T-helper 1 cell (primary cell): ENCODE measurements around the gene VMP1.
A peak's percentile ranks its signal among the peaks of the same experiment; 100 is the strongest.

Experiments
- DNase-seq, 5 donors: peaks; one replicate each; pipeline ENCODE4 v3.0.0-alpha.2; 2012 to 2020

The VMP1 gene

GRCh38 chr17:59711936-59712335 is 4.5 kb downstream of the VMP1 start:
- DNase-seq: no peak

GRCh38 chr17:59712862-59713261 is 5.4 kb downstream of the VMP1 start:
- no peak for DNase-seq

- no peak for DNase-seq
These were observed 6.8 kb downstream of the VMP1 start for GRCh38 chr17:59714255-59714654.

GRCh38 chr17:59716427-59716826 is 9.0 kb downstream of the VMP1 start:
- no peak for DNase-seq

- no peak for DNase-seq
These were observed 12.1 kb downstream of the VMP1 start for GRCh38 chr17:59719526-59719925.

- DNase-seq: no peak
These were observed 15.2 kb downstream of the VMP1 start for GRCh38 chr17:59722623-59723022.

GRCh38 chr17:59723041-59723440 is 15.6 kb downstream of the VMP1 start:
- no peak for DNase-seq

GRCh38 chr17:59723607-59724006 is 16.2 kb downstream of the VMP1 start:
- no peak for DNase-seq

GRCh38 chr17:59725691-59726090 is 18.2 kb downstream of the VMP1 start:
- no peak for DNase-seq

- DNase-seq: no peak
These were observed 20.5 kb downstream of the VMP1 start for GRCh38 chr17:59727817-59728533.

GRCh38 chr17:59730268-59730834 is 22.9 kb downstream of the VMP1 start:
- no peak for DNase-seq

GRCh38 chr17:59733697-59734096 is 26.2 kb downstream of the VMP1 start:
- no peak for DNase-seq

- no peak for DNase-seq
These were observed 26.8 kb downstream of the VMP1 start for GRCh38 chr17:59734226-59734625.

- no peak for DNase-seq
These were observed 29.9 kb downstream of the VMP1 start for GRCh38 chr17:59737324-59737723.

- no peak for DNase-seq
These were observed 36.4 kb downstream of the VMP1 start for GRCh38 chr17:59743842-59744241.

GRCh38 chr17:59745040-59745439 is 37.6 kb downstream of the VMP1 start:
- no peak for DNase-seq

- DNase-seq: peak in 1 of 5 donors; percentile 73
These were observed 39.5 kb downstream of the VMP1 start for GRCh38 chr17:59746849-59747445.

GRCh38 chr17:59748591-59748990 is 41.1 kb downstream of the VMP1 start:
- no peak for DNase-seq

- DNase-seq: peak in 1 of 5 donors; percentile 89
These were observed 44.5 kb downstream of the VMP1 start for GRCh38 chr17:59751955-59752413.

GRCh38 chr17:59752446-59752845 is 45.0 kb downstream of the VMP1 start:
- DNase-seq: no peak

- DNase-seq: no peak
These were observed 45.5 kb downstream of the VMP1 start for GRCh38 chr17:59752922-59753321.

GRCh38 chr17:59753522-59754467 is 46.3 kb downstream of the VMP1 start:
- peak in 3 of 5 donors; percentile 13 to 89 (median 14) for DNase-seq

- peak in 1 of 5 donors; percentile 77 for DNase-seq
These were observed 47.1 kb downstream of the VMP1 start for GRCh38 chr17:59754552-59754951.
